Measurements from ENCODE around the gene TAL2. TPM values are rescaled to one million over a fixed set of nuclear protein-coding genes. Genes with fewer than 3 reads are reported as not detected.

TAL2 gene
- total and polyA plus RNA-seq, 10 of the 15 experiments (the other 5 are each of a cell fraction or from before 2014, with no cell fraction given) = 0.16 to 0.51 (median 0.34) TPM; not detected in 1

- TF ChIP-seq BHLHE40 (IDR thresholded peaks at IDR 0.05; ENCODE audit: borderline replicate concordance in 1 of 2, low read depth in 2 of 2, low read length in 1 of 2) (peak in 1 of 2 experiments; percentile 32; a peak in 1 of 4 replicates), KAT2A (conservative IDR thresholded peaks at IDR 0.05; ENCODE audit: control insufficient read depth, low read depth, low read length) (no peak), SREBF1 (IDR thresholded peaks at IDR 0.05; ENCODE audit: low read length) (no peak), LARP7 (IDR thresholded peaks at IDR 0.05) (peak; percentile 49; the same call in 1 of the 2 replicates), POLR2AphosphoS2 (IDR thresholded peaks at IDR 0.05; ENCODE audit: low read depth, low read length) (0 out of 2 replicates have a peak, but pooled peaks have one; percentile 17), STAT1 (conservative IDR thresholded peaks at IDR 0.05) (no peak), POLR2AphosphoS5 (IDR thresholded peaks at IDR 0.05; ENCODE audit: low read length) (peak; percentile 52; the same call in 1 of the 2 replicates), NFIC (IDR thresholded peaks at IDR 0.05; ENCODE audit: low read depth, low read length) (no peak), SUZ12 (IDR thresholded peaks at IDR 0.05; ENCODE audit: unreplicated experiment) (no peak), IKZF2 (IDR thresholded peaks at IDR 0.05) (no peak), NKRF (conservative IDR thresholded peaks at IDR 0.05) (peak; percentile 37; the same call in 1 of the 2 replicates), ELK1 (IDR thresholded peaks at IDR 0.05; ENCODE audit: low read depth, low read length) (no peak), RELB (IDR thresholded peaks at IDR 0.05; ENCODE audit: low read depth) (no peak), PKNOX1 (IDR thresholded peaks at IDR 0.05) (no peak), RBBP5 (conservative IDR thresholded peaks at IDR 0.05) (no peak), JUND (IDR thresholded peaks at IDR 0.05; ENCODE audit: low read depth, low read length) (no peak), KLF5 (IDR thresholded peaks at IDR 0.05; ENCODE audit: partially characterized antibody) (no peak), CREM (IDR thresholded peaks at IDR 0.05; ENCODE audit: low read depth) (0 out of 2 replicates have a peak, but pooled peaks have one; percentile 11), SUPT20H (IDR thresholded peaks at IDR 0.05; ENCODE audit: borderline replicate concordance, control insufficient read depth, low read depth, low read length) (no peak), NRF1 (conservative IDR thresholded peaks at IDR 0.05; ENCODE audit: low read depth, low read length) (peak; percentile 53), EZH2 (IDR thresholded peaks at IDR 0.05; ENCODE audit: borderline replicate concordance, control insufficient read depth, low read depth, low read length) (no peak), MXI1 (IDR thresholded peaks at IDR 0.05; ENCODE audit: low read depth, low read length) (peak; percentile 64; the same call in 1 of the 2 replicates), ZNF274 (IDR thresholded peaks at IDR 0.05; ENCODE audit: insufficient read depth, insufficient read length) (no peak), TCF12 (IDR thresholded peaks at IDR 0.05; ENCODE audit: low read depth, low read length) (no peak)
Observed at GRCh38 chr9:105694190-105694847, 32.1 kb downstream of the TAL2 start, which contains the start of gene TMEM38B (continued).
